OCI-LY7 (cell line): Measurements from ENCODE around the gene ARAF. TPM values are rescaled to one million over a fixed set of nuclear protein-coding genes. Genes with fewer than 3 reads are reported as not detected.

Source experiments
- BruUV-seq: library from RNA; stranded (reverse); fragments of 400-500 nt; replicated peaks from 2 replicates; lab custom pipeline; 2021; lab: Mats Ljungman, UMichigan
- CTCF ChIA-PET: fragments of 300-600 bp; sonication (Branson Sonifier 250); formaldehyde crosslinking; loops from one replicate; lab custom pipeline; 2022; ENCODE audit warnings: antibody characterized with exemption; ENCODE audit not compliant: unreplicated experiment; lab: Charles Lee
- POLR2A ChIA-PET: fragments of 300-600 bp; sonication (Branson Sonifier 250); formaldehyde crosslinking; loops from one replicate; lab custom pipeline; 2022; ENCODE audit warnings: antibody characterized with exemption; lab: Charles Lee
- DNase-seq: peaks from one replicate; pipeline ENCODE4 v3.0.0-alpha.2; 2015; ENCODE audit warnings: low spot score
- H2AFZ ChIP-seq: fragments of 200-600 bp; sonication (generic), shearing (Covaris generic); 2 replicates; pipeline ENCODE4 v1.6.1; 2014; ENCODE audit warnings: mild to moderate bottlenecking, antibody characterized with exemption, low read length, moderate library complexity
- H3K27ac ChIP-seq: fragments of 200-600 bp; sonication (generic); 2 replicates; pipeline ENCODE4 v1.5.1; 2014; ENCODE audit warnings: mixed run types, low read depth, mild to moderate bottlenecking, moderate library complexity, low read length, inconsistent platforms; ENCODE audit not compliant: poor library complexity, severe bottlenecking
- H3K36me3 ChIP-seq: fragments of 200-600 bp; sonication (generic); 2 replicates; pipeline ENCODE4 v1.6.1; 2014; ENCODE audit warnings: mild to moderate bottlenecking, antibody characterized with exemption, low read length, moderate library complexity, mixed read lengths; ENCODE audit not compliant: insufficient read depth
- H3K4me1 ChIP-seq: fragments of 200-600 bp; sonication (generic); 2 replicates; pipeline ENCODE4 v1.5.1; 2014; ENCODE audit warnings: mild to moderate bottlenecking, low read length; ENCODE audit not compliant: insufficient read depth, poor library complexity, severe bottlenecking
- H3K4me2 ChIP-seq: fragments of 200-600 bp; sonication (generic); 2 replicates; pipeline ENCODE4 v1.6.1; 2014; ENCODE audit warnings: mild to moderate bottlenecking, low read length
- H3K4me3 ChIP-seq: fragments of 200-600 bp; sonication (generic); 2 replicates; pipeline ENCODE4 v1.5.1; 2014; ENCODE audit warnings: mild to moderate bottlenecking, low read depth, low read length; ENCODE audit not compliant: poor library complexity, severe bottlenecking
- H3K79me2 ChIP-seq: fragments of 200-600 bp; sonication (generic); 2 replicates; pipeline ENCODE4 v1.6.1; 2016; ENCODE audit warnings: low read depth, mild to moderate bottlenecking, low read length, moderate library complexity, mixed read lengths; ENCODE audit not compliant: insufficient read depth
- H3K9me2 ChIP-seq: fragments of 200-600 bp; sonication (generic); 2 replicates; pipeline ENCODE4 v1.6.1; 2016; ENCODE audit warnings: mild to moderate bottlenecking, low read length, mixed read lengths; ENCODE audit not compliant: insufficient read depth
- H3K9me3 ChIP-seq: fragments of 200-600 bp; sonication (generic); 2 replicates; pipeline ENCODE4 v1.6.1; 2014; ENCODE audit warnings: mild to moderate bottlenecking, mixed run types, low read length, mixed read lengths
- H4K20me1 ChIP-seq: fragments of 200-600 bp; sonication (generic); 2 replicates; pipeline ENCODE4 v1.6.1; 2014; ENCODE audit warnings: mild to moderate bottlenecking, antibody characterized with exemption, low read length, moderate library complexity, mixed read lengths; ENCODE audit not compliant: insufficient read depth
- EZH2phosphoT487 ChIP-seq: fragments of 200-600 bp; sonication (generic); IDR thresholded peaks from 2 replicates; pipeline ENCODE4 v1.6.1; 2018; ENCODE audit warnings: low read depth, borderline replicate concordance, mild to moderate bottlenecking, mixed run types, antibody characterized with exemption, low read length, moderate library complexity, mixed read lengths
- intact Hi-C: fragments of 100-400 bp; cut with micrococcal nuclease; formaldehyde crosslinking; loops from one replicate; pipeline ENCODE4 v1.10.0; 2022; ENCODE audit not compliant: unreplicated experiment
- total RNA-seq, 2 experiments: library from RNA; depleted of rRNA in 1 of 2; stranded (reverse); fragments of >200 nt in 1 of 2; shearing (Covaris generic) in 1 of 2; gene quantifications; 2 replicates each; pipeline ENCODE4 v1.2.3, GENCODE V29; 2014 to 2022
- TF ChIP-seq, protein P1 (sequence below): fragments of 200-600 bp; sonication (generic); conservative IDR thresholded peaks from 2 replicates; pipeline ENCODE4 v1.5.1; 2014; ENCODE audit warnings: mild to moderate bottlenecking, antibody characterized with exemption, low read length, moderate library complexity, mixed read lengths

ARAF gene
- total RNA-seq, 2 experiments from 2014 or later = 28.9 to 52.4 TPM

GRCh38 chrX:47587906-47588735, 27.1 kb downstream of the ARAF start:
- CTCF ChIA-PET = no interaction called here
- H2AFZ ChIP-seq = no peak overlapping the region
- POLR2A ChIA-PET = no interaction called here
- H3K79me2 ChIP-seq = no peaks in the 10 kb centered on the region
- intact Hi-C loops = no loop called here
- no peaks in the 10 kb centered on the region for H3K9me2 ChIP-seq
- no peaks in the 10 kb centered on the region for H3K36me3 ChIP-seq
- no peak for DNase-seq
- BruUV-seq = no TSS peak
- H3K9me3 ChIP-seq = no peaks in the 10 kb centered on the region
- TF ChIP-seq, protein P1, sequence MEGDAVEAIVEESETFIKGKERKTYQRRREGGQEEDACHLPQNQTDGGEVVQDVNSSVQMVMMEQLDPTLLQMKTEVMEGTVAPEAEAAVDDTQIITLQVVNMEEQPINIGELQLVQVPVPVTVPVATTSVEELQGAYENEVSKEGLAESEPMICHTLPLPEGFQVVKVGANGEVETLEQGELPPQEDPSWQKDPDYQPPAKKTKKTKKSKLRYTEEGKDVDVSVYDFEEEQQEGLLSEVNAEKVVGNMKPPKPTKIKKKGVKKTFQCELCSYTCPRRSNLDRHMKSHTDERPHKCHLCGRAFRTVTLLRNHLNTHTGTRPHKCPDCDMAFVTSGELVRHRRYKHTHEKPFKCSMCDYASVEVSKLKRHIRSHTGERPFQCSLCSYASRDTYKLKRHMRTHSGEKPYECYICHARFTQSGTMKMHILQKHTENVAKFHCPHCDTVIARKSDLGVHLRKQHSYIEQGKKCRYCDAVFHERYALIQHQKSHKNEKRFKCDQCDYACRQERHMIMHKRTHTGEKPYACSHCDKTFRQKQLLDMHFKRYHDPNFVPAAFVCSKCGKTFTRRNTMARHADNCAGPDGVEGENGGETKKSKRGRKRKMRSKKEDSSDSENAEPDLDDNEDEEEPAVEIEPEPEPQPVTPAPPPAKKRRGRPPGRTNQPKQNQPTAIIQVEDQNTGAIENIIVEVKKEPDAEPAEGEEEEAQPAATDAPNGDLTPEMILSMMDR = no peak
- TF ChIP-seq EZH2phosphoT487 = no peak
- no peak overlapping the region for H3K27ac ChIP-seq
- H3K4me3 ChIP-seq = no peak overlapping the region
- H3K4me1 ChIP-seq = no peaks in the 10 kb centered on the region
- no peaks in the 10 kb centered on the region for H4K20me1 ChIP-seq
- no peak overlapping the region for H3K4me2 ChIP-seq

DNA sequence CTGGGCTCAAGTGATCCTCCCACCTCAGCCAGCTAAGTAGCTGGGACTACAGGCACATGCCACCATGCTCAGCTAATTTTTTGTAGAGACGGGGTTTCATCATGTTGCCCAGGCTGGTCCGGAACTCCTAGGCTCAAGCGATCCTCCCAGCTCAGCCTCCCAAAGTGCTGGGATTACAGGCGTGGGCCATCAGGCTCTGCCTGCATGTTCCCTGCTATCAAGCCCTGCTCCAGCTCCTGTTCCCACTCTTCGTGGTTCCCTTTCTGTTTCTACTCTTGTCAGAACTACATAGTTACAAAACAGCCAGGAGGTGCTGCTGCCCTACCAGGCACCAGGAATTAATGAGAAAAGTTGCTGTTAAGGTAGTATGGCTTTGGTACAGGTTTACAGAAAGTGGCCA, 30.0 kb downstream of the ARAF start:
- H3K4me1 ChIP-seq = no peaks in the 10 kb centered on the region
- no peak overlapping the region for H2AFZ ChIP-seq
- no peaks in the 10 kb centered on the region for H3K9me2 ChIP-seq
- H3K9me3 ChIP-seq = no peaks in the 10 kb centered on the region
- H3K27ac ChIP-seq = no peak overlapping the region
- ChIA-PET POLR2A (no interaction called here), CTCF (no interaction called here)
- H3K36me3 ChIP-seq = no peaks in the 10 kb centered on the region
- H3K4me3 ChIP-seq = no peak overlapping the region
- intact Hi-C loops = no loop called here
- no peak overlapping the region for H3K4me2 ChIP-seq
- TF ChIP-seq, protein P1 = no peak
- no peak for TF ChIP-seq EZH2phosphoT487
- no peaks in the 10 kb centered on the region for H4K20me1 ChIP-seq
- DNase-seq = no peak
- no peaks in the 10 kb centered on the region for H3K79me2 ChIP-seq
- BruUV-seq = no TSS peak

DNA sequence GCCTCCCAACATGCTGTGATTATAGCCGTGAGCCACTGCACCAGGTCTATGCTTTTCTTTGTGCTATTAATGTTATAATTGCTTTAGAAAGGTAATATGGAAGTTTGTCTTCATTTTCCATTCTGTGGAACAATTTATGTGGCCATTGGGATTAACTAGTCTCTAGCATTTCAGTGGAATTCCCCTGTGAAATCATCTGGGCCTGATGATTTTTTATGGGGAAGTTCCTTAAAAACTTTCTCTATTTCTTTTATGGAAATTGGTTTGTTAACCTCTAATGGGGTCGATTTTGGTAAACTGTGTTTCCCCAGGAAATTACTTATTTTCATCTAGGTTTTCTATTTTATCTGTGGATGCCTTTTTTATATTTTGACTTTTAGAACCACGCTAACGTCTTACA, 32.5 kb downstream of the ARAF start:
- no peaks in the 10 kb centered on the region for H3K36me3 ChIP-seq
- H3K27ac ChIP-seq = no peak overlapping the region
- H3K79me2 ChIP-seq = no peaks in the 10 kb centered on the region
- ChIA-PET POLR2A (interaction anchor here (0.7 kb wide), 1 partner anchor 339 kb away, joined by 5 read pairs; no protein-coding TSS in a partner anchor), CTCF (no interaction called here)
- H2AFZ ChIP-seq = no peak overlapping the region
- intact Hi-C loops = no loop called here
- no peak for TF ChIP-seq EZH2phosphoT487
- TF ChIP-seq, protein P1 = no peak
- H4K20me1 ChIP-seq = no peaks in the 10 kb centered on the region
- H3K4me3 ChIP-seq = no peak overlapping the region
- DNase-seq = no peak
- H3K9me3 ChIP-seq = no peaks in the 10 kb centered on the region
- no peaks in the 10 kb centered on the region for H3K9me2 ChIP-seq
- BruUV-seq = no TSS peak
- no peaks in the 10 kb centered on the region for H3K4me1 ChIP-seq
- H3K4me2 ChIP-seq = no peak overlapping the region
